ENCODE results near the gene STK4. TPM values are rescaled to one million over a fixed set of nuclear protein-coding genes. Genes with fewer than 3 reads are reported as not detected.
A peak's percentile ranks its signal among the peaks of the same experiment; 100 is the strongest.

The STK4 gene
- total RNA-seq, 1 donor from 2014 or later, result 245 TPM

GRCh38 chr20:45052698-45053429 is 86.6 kb downstream of the STK4 start:
- DNase-seq, result no peak
- peaks cover 86% of the 10 kb centered on the region for H3K36me3 Mint-ChIP-seq (ENCODE audit: low read depth)
- intact Hi-C loops (cut with micrococcal nuclease), result no loop called here
- peaks cover 80% of the 10 kb centered on the region for H3K4me1 Mint-ChIP-seq
- no peak overlapping the region for H3K4me3 Mint-ChIP-seq
- H3K27me3 Mint-ChIP-seq, result no peaks in the 10 kb centered on the region
- ATAC-seq (ENCODE audit: low read depth), result peak; percentile 26
- no peak for TF ChIP-seq CTCF (IDR thresholded peaks at IDR 0.05)
- H3K9me3 Mint-ChIP-seq, result no peaks in the 10 kb centered on the region
- ChIA-PET CTCF (interaction anchor here (1.1 to 5.1 kb wide), 5 partner anchors 8 to 59 kb away, joined by 3 to 28 read pairs (median 3); no protein-coding TSS in a partner anchor), POLR2A (interaction anchor here (0.7 kb wide), 1 partner anchor 468 kb away, joined by 8 read pairs; no protein-coding TSS in a partner anchor)
- H3K27ac Mint-ChIP-seq, result peak overlapping the region; percentile 89

- peaks cover 86% of the 10 kb centered on the region for H3K36me3 Mint-ChIP-seq (ENCODE audit: low read depth)
- no peak overlapping the region for H3K4me3 Mint-ChIP-seq
- ATAC-seq (ENCODE audit: low read depth), result no peak
- H3K27ac Mint-ChIP-seq, result peak overlapping the region; percentile 89
- POLR2A ChIA-PET, result no interaction called here
- CTCF ChIA-PET, result interaction anchor here (0.7 to 5.1 kb wide), 6 partner anchors 9 to 58 kb away, joined by 3 to 28 read pairs (median 3); no protein-coding TSS in a partner anchor
- intact Hi-C loops (cut with micrococcal nuclease), result no loop called here
- H3K9me3 Mint-ChIP-seq, result no peaks in the 10 kb centered on the region
- TF ChIP-seq CTCF (IDR thresholded peaks at IDR 0.05), result no peak
- no peak for DNase-seq
- no peaks in the 10 kb centered on the region for H3K27me3 Mint-ChIP-seq
- H3K4me1 Mint-ChIP-seq, result peaks cover 82% of the 10 kb centered on the region
Measured at GRCh38 chr20:45053430-45054351, 87.4 kb downstream of the STK4 start.

- CTCF ChIA-PET, result interaction anchor here (0.6 to 1.0 kb wide), 3 partner anchors 11 to 106 kb away, joined by 3 to 5 read pairs (median 3); no protein-coding TSS in a partner anchor
- H3K9me3 Mint-ChIP-seq, result no peaks in the 10 kb centered on the region
- TF ChIP-seq CTCF (IDR thresholded peaks at IDR 0.05), result no peak
- DNase-seq (no peak), ATAC-seq (ENCODE audit: low read depth) (no peak)
- H3K27ac Mint-ChIP-seq, result peak overlapping the region; percentile 55
- POLR2A ChIA-PET, result interaction anchor here (1.2 kb wide), 1 partner anchor 11 kb away, joined by 4 read pairs; no protein-coding TSS in a partner anchor
- intact Hi-C loops (cut with micrococcal nuclease), result no loop called here
- H3K27me3 Mint-ChIP-seq, result no peaks in the 10 kb centered on the region
- no peak overlapping the region for H3K4me3 Mint-ChIP-seq
- H3K36me3 Mint-ChIP-seq (ENCODE audit: low read depth), result peaks cover 82% of the 10 kb centered on the region
- H3K4me1 Mint-ChIP-seq, result peaks cover 76% of the 10 kb centered on the region
Measured at GRCh38 chr20:45055056-45055455, 88.7 kb downstream of the STK4 start.

- DNase-seq (no peak), ATAC-seq (ENCODE audit: low read depth) (no peak)
- ChIA-PET POLR2A (no interaction called here), CTCF (no interaction called here)
- Mint-ChIP-seq H3K27me3 (no peaks in the 10 kb centered on the region), H3K36me3 (ENCODE audit: low read depth) (peaks cover 90% of the 10 kb centered on the region), H3K27ac (peak overlapping the region; percentile 41), H3K9me3 (no peaks in the 10 kb centered on the region), H3K4me3 (no peak overlapping the region), H3K4me1 (peaks cover 74% of the 10 kb centered on the region)
- intact Hi-C loops (cut with micrococcal nuclease), result no loop called here
- TF ChIP-seq CTCF (IDR thresholded peaks at IDR 0.05), result no peak
Measured at GRCh38 chr20:45056473-45057173, 90.3 kb downstream of the STK4 start.

All from activated B cell treated with CpG ODN at 0.5 μM for 24 hours (primary cell).